Measurements from ENCODE around the gene VWA2.
A peak's percentile ranks its signal among the peaks of the same experiment; 100 is the strongest.

Gene VWA2

DNA sequence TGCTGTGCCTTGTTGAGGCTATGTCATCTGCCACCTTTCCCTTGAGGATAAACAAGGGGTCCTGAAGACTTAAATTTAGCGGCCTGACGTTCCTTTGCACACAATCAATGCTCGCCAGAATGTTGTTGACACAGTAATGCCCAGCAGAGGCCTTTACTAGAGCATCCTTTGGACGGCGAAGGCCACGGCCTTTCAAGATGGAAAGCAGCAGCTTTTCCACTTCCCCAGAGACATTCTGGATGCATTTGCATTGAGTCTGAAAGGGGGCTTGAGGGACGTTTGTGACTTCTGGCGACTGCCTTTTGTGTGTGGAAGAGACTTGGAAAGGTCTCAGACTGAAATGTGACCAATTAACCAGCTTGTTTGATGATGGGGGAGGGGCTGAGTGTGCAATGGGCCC, 52.5 kb downstream of the VWA2 start:
- intact Hi-C loops (cut with DNase I): no loop called here

GRCh38 chr10:114293075-114293474, 54.0 kb downstream of the VWA2 start:
- DNase-seq: no peak
- intact Hi-C loops (cut with DNase I): no loop called here

More for the DNA sequence above, 52.5 kb downstream of the VWA2 start:
- DNase-seq: no peak

DNA sequence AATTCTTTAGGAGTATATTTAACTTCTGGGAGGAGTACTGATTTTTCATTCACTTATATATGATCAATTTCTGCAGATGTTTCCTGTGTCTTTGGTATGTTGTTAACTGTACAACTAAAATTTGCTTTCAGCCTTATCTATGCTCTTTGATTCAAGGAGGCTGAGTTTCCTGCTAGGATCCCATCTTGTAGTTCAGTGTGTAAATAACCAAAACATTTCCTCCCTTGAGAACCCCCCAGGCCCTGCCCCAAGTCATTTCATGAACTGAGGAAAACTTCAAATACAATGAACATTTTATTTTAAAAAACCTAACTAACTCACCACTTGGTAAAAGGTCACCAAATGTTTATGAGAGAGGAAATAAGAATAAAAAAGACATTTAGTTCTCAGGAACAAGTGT, 55.5 kb downstream of the VWA2 start:
- DNase-seq: no peak
- intact Hi-C loops (cut with DNase I): no loop called here

DNA sequence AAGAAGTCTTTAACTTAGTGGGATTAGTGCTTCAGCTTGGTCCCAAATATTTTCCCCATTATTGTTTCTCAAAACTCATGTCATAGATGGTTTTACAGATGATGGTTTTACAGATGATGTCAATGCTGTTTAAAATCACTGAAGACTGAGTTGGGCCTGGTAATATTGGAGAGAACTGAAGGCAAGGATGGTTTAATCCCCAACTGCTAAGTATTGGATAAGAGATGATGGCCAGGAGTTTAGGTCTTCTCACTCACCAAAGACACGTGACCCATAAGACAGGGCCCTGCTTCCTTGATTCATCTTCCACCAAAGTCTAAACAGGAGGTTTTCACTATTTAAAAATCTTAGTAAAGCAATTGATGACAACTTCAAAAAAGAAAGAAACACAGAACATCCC, 56.3 kb downstream of the VWA2 start:
- DNase-seq: no peak
- intact Hi-C loops (cut with DNase I): loop anchor here (5.0 kb wide), 1 partner anchor 142 kb away; no protein-coding TSS in a partner anchor

- intact Hi-C loops (cut with DNase I): loop anchor here (5.0 kb wide), 1 partner anchor 140 kb away; no protein-coding TSS in a partner anchor
- no peak for DNase-seq
Observed at GRCh38 chr10:114297136-114297705, 58.2 kb downstream of the VWA2 start.

GRCh38 chr10:114300036-114300645, 61.1 kb downstream of the VWA2 start:
- intact Hi-C loops (cut with DNase I): loop anchor here (5.0 kb wide), 1 partner anchor 487 kb away; no protein-coding TSS in a partner anchor
- DNase-seq: peak in 1 of 10 donors; percentile 58

GRCh38 chr10:114301177-114301576, 62.1 kb downstream of the VWA2 start:
- intact Hi-C loops (cut with DNase I): loop anchor here (5.0 kb wide), 1 partner anchor 486 kb away; no protein-coding TSS in a partner anchor
- peak in 1 of 10 donors; percentile 24 for DNase-seq

DNA sequence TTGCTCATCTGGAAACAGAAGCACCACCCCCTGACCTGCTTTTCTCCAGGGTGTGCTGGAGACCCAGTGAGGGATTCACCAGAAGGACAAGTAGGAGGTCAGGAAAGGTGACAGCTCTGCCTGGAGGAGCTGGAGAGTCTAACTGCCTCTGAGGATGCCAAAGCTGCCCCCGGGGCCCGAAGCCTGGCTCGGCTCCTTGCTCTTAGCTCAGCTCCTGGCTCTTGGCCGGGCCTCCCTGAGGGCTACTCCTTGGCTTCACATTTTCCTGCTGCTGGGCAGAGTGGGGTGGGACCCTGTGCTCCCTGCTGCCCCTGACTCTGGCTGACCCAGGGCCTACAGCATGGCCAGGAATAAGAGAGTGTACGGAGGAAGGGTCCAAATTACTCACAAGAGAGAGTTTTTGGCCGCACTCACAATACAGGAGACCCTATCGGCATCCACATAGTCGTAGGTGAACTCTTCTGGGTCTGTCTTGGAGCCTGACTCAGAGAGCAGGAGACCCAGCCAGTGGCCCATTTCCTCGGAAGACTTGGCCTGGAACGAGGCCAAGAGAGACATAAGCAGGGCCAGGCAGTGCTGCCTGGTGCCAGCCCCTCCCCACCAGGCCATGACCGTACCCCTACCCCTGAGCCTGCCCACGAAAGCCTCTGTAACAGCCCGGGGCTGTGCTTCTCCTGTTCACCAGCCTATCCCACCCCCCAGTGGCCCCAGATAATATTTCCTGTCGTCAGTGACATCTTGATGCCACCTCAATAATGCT, 63.1 kb downstream of the VWA2 start:
- peak in 1 of 10 donors; percentile 68 for DNase-seq
- intact Hi-C loops (cut with DNase I): loop anchor here (5.0 kb wide), 1 partner anchor 485 kb away; no protein-coding TSS in a partner anchor

GRCh38 chr10:114303556-114303955, 64.5 kb downstream of the VWA2 start:
- intact Hi-C loops (cut with DNase I): loop anchor here (5.0 kb wide), 1 partner anchor 484 kb away; no protein-coding TSS in a partner anchor
- peak in 1 of 10 donors; percentile 50 for DNase-seq

GRCh38 chr10:114304017-114304570, 65.0 kb downstream of the VWA2 start:
- peak; percentile 76 to 97 (median 86) for DNase-seq
- intact Hi-C loops (cut with DNase I): loop anchor here (5.0 kb wide), 1 partner anchor 483 kb away; no protein-coding TSS in a partner anchor

GRCh38 chr10:114304571-114305421, 65.7 kb downstream of the VWA2 start:
- DNase-seq: peak in 8 of 10 donors; percentile 35 to 91 (median 54)
- intact Hi-C loops (cut with DNase I): loop anchor here (5.0 kb wide), 1 partner anchor 483 kb away; no protein-coding TSS in a partner anchor

DNA sequence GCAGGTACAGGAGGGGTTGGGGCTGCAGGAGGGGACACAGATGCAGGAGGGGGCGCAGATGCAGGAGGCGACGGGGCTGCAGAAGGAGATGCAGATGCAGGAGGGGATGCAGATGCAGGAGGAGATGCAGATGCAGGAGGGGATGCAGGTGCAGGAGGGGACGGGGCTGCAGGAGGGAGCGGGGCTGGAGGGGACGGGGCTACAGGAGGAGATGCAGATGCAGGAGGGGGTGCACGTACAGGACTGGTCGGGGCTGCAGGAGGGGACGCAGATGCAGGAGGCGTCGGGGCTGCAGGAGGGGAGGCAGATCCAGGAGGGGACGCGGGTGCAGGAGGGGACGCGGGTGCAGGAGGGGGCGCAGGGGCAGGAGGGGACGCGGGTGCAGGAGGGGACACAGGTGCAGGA, 66.5 kb downstream of the VWA2 start:
- peak in 1 of 10 donors; percentile 51 for DNase-seq
- intact Hi-C loops (cut with DNase I): no loop called here

DNA sequence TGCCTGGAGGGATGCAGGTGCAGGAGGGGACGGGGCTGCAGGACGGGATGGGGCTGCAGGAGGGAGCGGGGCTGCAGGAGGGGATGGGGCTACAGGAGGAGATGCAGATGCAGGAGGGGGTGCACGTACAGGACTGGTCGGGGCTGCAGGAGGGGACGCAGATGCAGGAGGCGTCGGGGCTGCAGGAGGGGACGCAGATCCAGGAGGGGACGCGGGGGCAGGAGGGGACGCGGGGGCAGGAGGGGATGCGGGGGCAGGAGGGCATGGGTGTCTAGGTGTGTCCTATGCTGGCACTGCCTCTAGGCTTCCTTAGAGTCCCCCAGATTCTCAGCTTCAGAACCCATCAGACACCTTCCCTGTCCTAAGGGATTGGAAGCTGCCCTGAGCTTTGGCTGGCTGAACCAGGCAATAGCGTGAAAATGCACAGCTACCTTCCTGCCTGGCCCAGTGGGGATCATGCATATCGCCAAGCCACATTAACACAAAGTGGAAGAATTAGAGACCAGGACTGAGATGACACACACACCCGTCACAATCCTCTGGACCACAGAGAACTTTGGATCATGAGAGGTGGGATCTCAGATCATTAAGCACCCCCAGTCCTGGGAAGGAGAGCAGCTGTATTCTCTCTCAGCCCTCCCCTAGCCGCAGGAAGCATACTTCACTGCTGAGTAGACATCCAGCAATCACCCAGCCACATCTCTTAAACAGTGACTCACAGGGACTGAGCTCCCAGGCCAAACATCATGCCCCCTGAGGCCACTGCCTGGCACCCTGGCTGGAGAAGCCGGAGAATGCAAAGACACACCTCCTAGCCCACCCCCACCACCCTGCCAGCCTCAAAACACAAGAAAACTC, 67.3 kb downstream of the VWA2 start:
- intact Hi-C loops (cut with DNase I): loop anchor here (2.0 kb wide), 1 partner anchor 152 kb away; no protein-coding TSS in a partner anchor
- DNase-seq: peak in 1 of 10 donors; percentile 40

DNA sequence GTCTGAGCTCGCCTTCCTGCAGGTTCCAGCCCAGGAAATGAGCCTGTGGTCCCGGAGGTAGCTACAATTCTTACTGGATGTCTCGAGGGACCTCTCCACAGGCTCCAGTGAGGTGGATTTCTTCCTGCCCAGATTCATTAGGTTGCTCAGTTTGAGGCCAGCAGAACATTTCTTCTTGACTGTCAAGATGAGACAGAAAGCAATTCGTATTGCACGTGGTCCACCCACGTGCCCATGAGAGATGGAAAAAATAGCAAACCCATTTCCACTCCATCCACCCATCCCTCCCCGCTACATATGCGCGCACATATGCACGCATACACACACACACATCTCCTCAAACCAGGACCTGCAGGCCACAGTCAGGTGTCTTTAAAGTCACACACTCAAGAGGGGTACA, 68.7 kb downstream of the VWA2 start:
- intact Hi-C loops (cut with DNase I): loop anchor here (2.0 kb wide), 1 partner anchor 151 kb away; no protein-coding TSS in a partner anchor
- peak in 4 of 10 donors; percentile 31 to 91 (median 53) for DNase-seq

GRCh38 chr10:114308531-114309363, 69.7 kb downstream of the VWA2 start:
- DNase-seq: peak in 1 of 10 donors; percentile 72
- intact Hi-C loops (cut with DNase I): no loop called here

DNA sequence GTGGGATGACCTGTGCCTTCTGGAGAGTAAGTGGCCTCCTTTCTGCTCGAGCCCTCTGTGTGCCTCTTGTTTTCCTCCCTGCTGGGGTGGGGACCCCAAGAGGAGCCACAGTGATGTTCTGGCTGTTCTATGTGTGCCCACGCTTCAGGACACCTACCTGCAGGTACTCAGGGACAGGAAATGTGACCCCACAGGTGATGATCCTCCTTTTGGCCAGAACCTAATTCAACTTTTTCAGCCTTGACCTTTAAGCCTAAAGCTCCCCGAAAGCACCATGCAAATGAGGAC, 70.3 kb downstream of the VWA2 start:
- intact Hi-C loops (cut with DNase I): no loop called here
- DNase-seq: no peak

GRCh38 chr10:114310346-114310745, 71.3 kb downstream of the VWA2 start:
- intact Hi-C loops (cut with DNase I): no loop called here
- DNase-seq: no peak

- intact Hi-C loops (cut with DNase I): no loop called here
Observed at GRCh38 chr10:114311023-114311422, 72.0 kb downstream of the VWA2 start.

More at GRCh38 chr10:114311023-114311422, 72.0 kb downstream of the VWA2 start:
- DNase-seq: no peak

Data from posterior cingulate gyrus (tissue), 11 donors.